ENCODE measurements around the gene DCAF11. TPM values are rescaled to one million over a fixed set of nuclear protein-coding genes. Genes with fewer than 3 reads are reported as not detected.

Gene DCAF11
- total and polyA plus RNA-seq, 2 of the 13 experiments (the other 11 are each of a cell fraction or from before 2014, with no cell fraction given): 150 to 257 TPM

DNA sequence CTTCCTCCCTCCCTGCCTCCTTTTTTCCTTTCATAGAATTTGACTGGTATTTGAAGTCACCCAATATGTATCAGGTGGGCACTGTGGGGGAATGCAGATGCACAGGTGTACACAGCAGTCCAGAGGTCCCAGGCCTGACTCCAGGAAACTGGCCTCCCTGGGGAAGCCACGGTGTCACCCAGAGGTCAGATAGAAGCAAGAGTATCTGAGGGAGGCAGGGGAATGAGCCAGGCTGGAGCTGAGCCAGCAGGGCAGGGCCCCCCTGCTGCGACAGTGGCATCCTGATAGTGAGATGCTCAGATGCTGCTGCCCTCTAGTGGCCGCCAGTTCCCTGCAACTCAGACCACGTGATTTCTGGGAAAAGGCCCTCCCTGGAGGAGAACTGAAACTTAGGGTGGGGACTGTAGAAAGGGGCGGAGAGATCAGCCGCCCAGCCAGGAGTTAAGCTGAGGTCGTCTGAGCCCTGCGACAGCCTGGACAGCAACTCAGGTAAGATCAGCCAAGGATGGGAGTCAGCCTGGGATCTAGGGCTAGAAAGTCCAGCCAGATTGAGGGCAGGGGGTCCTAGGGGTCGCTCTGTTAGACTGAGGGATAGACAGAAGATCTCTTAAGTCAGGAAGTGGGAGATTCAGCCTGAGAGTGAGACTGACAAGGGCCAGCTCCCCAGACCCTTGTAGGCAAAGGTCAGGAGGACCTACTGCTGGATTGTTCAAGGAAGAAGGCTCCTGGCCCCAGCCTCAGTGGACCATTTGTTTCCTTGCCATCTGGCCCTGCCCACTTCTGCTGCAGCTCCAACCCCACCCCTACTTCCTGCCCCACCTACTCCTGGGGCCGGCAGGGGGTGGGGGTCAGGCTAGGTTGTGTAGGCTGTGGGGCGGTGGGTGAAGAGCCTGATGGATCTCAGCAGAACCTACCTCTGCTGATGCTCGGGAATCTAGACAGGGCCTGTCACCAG lies 46.5 kb downstream of the DCAF11 start, which contains the start of gene IRF9 (continued):
- TF ChIP-seq, protein P1, sequence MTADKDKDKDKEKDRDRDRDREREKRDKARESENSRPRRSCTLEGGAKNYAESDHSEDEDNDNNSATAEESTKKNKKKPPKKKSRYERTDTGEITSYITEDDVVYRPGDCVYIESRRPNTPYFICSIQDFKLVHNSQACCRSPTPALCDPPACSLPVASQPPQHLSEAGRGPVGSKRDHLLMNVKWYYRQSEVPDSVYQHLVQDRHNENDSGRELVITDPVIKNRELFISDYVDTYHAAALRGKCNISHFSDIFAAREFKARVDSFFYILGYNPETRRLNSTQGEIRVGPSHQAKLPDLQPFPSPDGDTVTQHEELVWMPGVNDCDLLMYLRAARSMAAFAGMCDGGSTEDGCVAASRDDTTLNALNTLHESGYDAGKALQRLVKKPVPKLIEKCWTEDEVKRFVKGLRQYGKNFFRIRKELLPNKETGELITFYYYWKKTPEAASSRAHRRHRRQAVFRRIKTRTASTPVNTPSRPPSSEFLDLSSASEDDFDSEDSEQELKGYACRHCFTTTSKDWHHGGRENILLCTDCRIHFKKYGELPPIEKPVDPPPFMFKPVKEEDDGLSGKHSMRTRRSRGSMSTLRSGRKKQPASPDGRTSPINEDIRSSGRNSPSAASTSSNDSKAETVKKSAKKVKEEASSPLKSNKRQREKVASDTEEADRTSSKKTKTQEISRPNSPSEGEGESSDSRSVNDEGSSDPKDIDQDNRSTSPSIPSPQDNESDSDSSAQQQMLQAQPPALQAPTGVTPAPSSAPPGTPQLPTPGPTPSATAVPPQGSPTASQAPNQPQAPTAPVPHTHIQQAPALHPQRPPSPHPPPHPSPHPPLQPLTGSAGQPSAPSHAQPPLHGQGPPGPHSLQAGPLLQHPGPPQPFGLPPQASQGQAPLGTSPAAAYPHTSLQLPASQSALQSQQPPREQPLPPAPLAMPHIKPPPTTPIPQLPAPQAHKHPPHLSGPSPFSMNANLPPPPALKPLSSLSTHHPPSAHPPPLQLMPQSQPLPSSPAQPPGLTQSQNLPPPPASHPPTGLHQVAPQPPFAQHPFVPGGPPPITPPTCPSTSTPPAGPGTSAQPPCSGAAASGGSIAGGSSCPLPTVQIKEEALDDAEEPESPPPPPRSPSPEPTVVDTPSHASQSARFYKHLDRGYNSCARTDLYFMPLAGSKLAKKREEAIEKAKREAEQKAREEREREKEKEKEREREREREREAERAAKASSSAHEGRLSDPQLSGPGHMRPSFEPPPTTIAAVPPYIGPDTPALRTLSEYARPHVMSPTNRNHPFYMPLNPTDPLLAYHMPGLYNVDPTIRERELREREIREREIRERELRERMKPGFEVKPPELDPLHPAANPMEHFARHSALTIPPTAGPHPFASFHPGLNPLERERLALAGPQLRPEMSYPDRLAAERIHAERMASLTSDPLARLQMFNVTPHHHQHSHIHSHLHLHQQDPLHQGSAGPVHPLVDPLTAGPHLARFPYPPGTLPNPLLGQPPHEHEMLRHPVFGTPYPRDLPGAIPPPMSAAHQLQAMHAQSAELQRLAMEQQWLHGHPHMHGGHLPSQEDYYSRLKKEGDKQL (CRISPR knock-in tag; IDR thresholded peaks at IDR 0.05; ENCODE audit: low read depth): peak; percentile 85; the same call in 1 of the 2 replicates
- TF ChIP-seq CAMTA2 (CRISPR knock-in tag; IDR thresholded peaks at IDR 0.05; ENCODE audit: borderline replicate concordance): peak; percentile 84; the same call in 1 of the 2 replicates
- peak; percentile 97; the same call in 1 of the 2 replicates for TF ChIP-seq ZNF589 (CRISPR knock-in tag; conservative IDR thresholded peaks at IDR 0.05)
- TF ChIP-seq, protein P2, sequence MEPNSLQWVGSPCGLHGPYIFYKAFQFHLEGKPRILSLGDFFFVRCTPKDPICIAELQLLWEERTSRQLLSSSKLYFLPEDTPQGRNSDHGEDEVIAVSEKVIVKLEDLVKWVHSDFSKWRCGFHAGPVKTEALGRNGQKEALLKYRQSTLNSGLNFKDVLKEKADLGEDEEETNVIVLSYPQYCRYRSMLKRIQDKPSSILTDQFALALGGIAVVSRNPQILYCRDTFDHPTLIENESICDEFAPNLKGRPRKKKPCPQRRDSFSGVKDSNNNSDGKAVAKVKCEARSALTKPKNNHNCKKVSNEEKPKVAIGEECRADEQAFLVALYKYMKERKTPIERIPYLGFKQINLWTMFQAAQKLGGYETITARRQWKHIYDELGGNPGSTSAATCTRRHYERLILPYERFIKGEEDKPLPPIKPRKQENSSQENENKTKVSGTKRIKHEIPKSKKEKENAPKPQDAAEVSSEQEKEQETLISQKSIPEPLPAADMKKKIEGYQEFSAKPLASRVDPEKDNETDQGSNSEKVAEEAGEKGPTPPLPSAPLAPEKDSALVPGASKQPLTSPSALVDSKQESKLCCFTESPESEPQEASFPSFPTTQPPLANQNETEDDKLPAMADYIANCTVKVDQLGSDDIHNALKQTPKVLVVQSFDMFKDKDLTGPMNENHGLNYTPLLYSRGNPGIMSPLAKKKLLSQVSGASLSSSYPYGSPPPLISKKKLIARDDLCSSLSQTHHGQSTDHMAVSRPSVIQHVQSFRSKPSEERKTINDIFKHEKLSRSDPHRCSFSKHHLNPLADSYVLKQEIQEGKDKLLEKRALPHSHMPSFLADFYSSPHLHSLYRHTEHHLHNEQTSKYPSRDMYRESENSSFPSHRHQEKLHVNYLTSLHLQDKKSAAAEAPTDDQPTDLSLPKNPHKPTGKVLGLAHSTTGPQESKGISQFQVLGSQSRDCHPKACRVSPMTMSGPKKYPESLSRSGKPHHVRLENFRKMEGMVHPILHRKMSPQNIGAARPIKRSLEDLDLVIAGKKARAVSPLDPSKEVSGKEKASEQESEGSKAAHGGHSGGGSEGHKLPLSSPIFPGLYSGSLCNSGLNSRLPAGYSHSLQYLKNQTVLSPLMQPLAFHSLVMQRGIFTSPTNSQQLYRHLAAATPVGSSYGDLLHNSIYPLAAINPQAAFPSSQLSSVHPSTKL (CRISPR knock-in tag; IDR thresholded peaks at IDR 0.05): peak; percentile 94
- peak; percentile 43 to 51; a peak in 3 of 4 replicates for TF ChIP-seq MAFK (conservative IDR thresholded peaks at IDR 0.05 in 1 of 2, IDR thresholded peaks at IDR 0.05 in 1 of 2; ENCODE audit: low read length in 2 of 2)
- TF ChIP-seq SMARCE1 (IDR thresholded peaks at IDR 0.05; ENCODE audit: borderline replicate concordance): no peak
- TF ChIP-seq, protein P3, sequence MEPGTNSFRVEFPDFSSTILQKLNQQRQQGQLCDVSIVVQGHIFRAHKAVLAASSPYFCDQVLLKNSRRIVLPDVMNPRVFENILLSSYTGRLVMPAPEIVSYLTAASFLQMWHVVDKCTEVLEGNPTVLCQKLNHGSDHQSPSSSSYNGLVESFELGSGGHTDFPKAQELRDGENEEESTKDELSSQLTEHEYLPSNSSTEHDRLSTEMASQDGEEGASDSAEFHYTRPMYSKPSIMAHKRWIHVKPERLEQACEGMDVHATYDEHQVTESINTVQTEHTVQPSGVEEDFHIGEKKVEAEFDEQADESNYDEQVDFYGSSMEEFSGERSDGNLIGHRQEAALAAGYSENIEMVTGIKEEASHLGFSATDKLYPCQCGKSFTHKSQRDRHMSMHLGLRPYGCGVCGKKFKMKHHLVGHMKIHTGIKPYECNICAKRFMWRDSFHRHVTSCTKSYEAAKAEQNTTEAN (CRISPR knock-in tag; conservative IDR thresholded peaks at IDR 0.05): no peak; the same call in 1 of the 2 replicates
- TF ChIP-seq NR2C2 (CRISPR knock-in tag; IDR thresholded peaks at IDR 0.05; ENCODE audit: borderline replicate concordance): peak; percentile 87
- TF ChIP-seq ZNF484 (CRISPR knock-in tag; IDR thresholded peaks at IDR 0.05; ENCODE audit: borderline replicate concordance, low read depth): no peak
- no peak for TF ChIP-seq ATRX (CRISPR knock-in tag; IDR thresholded peaks at IDR 0.05; ENCODE audit: borderline replicate concordance)
- peak; percentile 98; the same call in 1 of the 2 replicates for TF ChIP-seq ZNF839 (CRISPR knock-in tag; IDR thresholded peaks at IDR 0.05; ENCODE audit: borderline replicate concordance)
- TF ChIP-seq ZNF225 (CRISPR knock-in tag; IDR thresholded peaks at IDR 0.05): peak; percentile 97
- peak; percentile 93 for TF ChIP-seq ZNF329 (CRISPR knock-in tag; IDR thresholded peaks at IDR 0.05; ENCODE audit: low read depth)
- TF ChIP-seq ZFP1 (CRISPR knock-in tag; IDR thresholded peaks at IDR 0.05): peak; percentile 99
- no peak for TF ChIP-seq ARNT (IDR thresholded peaks at IDR 0.05)
- peak; percentile 92 for TF ChIP-seq BCL6 (CRISPR knock-in tag; IDR thresholded peaks at IDR 0.05)
- no peak for TF ChIP-seq ZNF737 (CRISPR knock-in tag; IDR thresholded peaks at IDR 0.05; ENCODE audit: borderline replicate concordance)
